Stimulated activated CD4-positive, alpha-beta T cell treated with anti-CD3 and anti-CD28 coated beads, Interleukin-12 subunit alpha, Interleukin-12 subunit beta, amount 100 ng/mL, for 24 hours (primary cell): ENCODE measurements around the gene GLS.
"Not testable (repeated sequence)": the region's sequence is repeated elsewhere in the genome, so short reads cannot be mapped to it uniquely, and the experiment has no call there.

Experiments used
- DNase-seq, 2 experiments: peaks; one replicate each; pipeline ENCODE4 v3.0.0-alpha.2; 2020; ENCODE audit warnings: low read depth in 2 of 2

The GLS gene

GRCh38 chr2:190929919-190930318 is 49.3 kb downstream of the GLS start:
- no peak for DNase-seq

- DNase-seq, result no peak
These were observed 49.8 kb downstream of the GLS start for GRCh38 chr2:190930411-190930810.

- no peak for DNase-seq
These were observed 51.9 kb downstream of the GLS start for GRCh38 chr2:190932514-190932913.

GRCh38 chr2:190933361-190933760 is 52.7 kb downstream of the GLS start:
- DNase-seq, result no peak

- no peak for DNase-seq
These were observed 54.4 kb downstream of the GLS start for GRCh38 chr2:190935054-190935453.

GRCh38 chr2:190938771-190939335 is 58.2 kb downstream of the GLS start:
- DNase-seq, result no peak

- DNase-seq, result no peak
These were observed 59.8 kb downstream of the GLS start for GRCh38 chr2:190940454-190940853.

- DNase-seq, result no peak
These were observed 61.0 kb downstream of the GLS start for GRCh38 chr2:190941571-190941970.

GRCh38 chr2:190942697-190943096 is 62.1 kb downstream of the GLS start:
- DNase-seq, result no peak

GRCh38 chr2:190943706-190944105 is 63.1 kb downstream of the GLS start:
- no peak for DNase-seq

GRCh38 chr2:190947141-190947540 is 66.5 kb downstream of the GLS start:
- no peak for DNase-seq

- no peak for DNase-seq
These were observed 67.2 kb downstream of the GLS start for GRCh38 chr2:190947711-190948251.

GRCh38 chr2:190948671-190949070 is 68.0 kb downstream of the GLS start:
- no peak for DNase-seq

GRCh38 chr2:190950566-190950991 is 70.0 kb downstream of the GLS start:
- no peak for DNase-seq

- no peak for DNase-seq
These were observed 72.6 kb downstream of the GLS start for GRCh38 chr2:190953257-190953656.

GRCh38 chr2:190959911-190960788 is 79.5 kb downstream of the GLS start:
- no peak for DNase-seq

GRCh38 chr2:190961117-190961516 is 80.5 kb downstream of the GLS start:
- not testable (repeated sequence) for DNase-seq

GRCh38 chr2:190961918-190962487 is 81.4 kb downstream of the GLS start:
- no peak for DNase-seq

GRCh38 chr2:190963088-190963487 is 82.5 kb downstream of the GLS start:
- no peak for DNase-seq

- DNase-seq, result no peak
These were observed 83.7 kb downstream of the GLS start for GRCh38 chr2:190964170-190964795.

GRCh38 chr2:190965580-190966222 is 85.1 kb downstream of the GLS start:
- DNase-seq, result no peak

GRCh38 chr2:190968522-190968921 is 87.9 kb downstream of the GLS start:
- no peak for DNase-seq
